ENCODE data around the gene MAN1B1.
"Not testable (repeated sequence)": the region's sequence is repeated elsewhere in the genome, so short reads cannot be mapped to it uniquely, and the experiment has no call there.

Gene MAN1B1

GRCh38 chr9:137129456-137130175 is 42.8 kb downstream of the MAN1B1 start:
- peak overlapping the region; percentile 77 for H3K4me3 ChIP-seq (ENCODE audit: low read depth, low read length)
- no peak for TF ChIP-seq CTCF (IDR thresholded peaks at IDR 0.05; ENCODE audit: low read depth, low read length, missing control alignments)
- peak; percentile 81 for DNase-seq (ENCODE audit: low read depth)
- in situ Hi-C loops (cut with HindIII; ENCODE audit: low sequenced_read_pairs): no loop called here

- in situ Hi-C loops (cut with HindIII; ENCODE audit: low sequenced_read_pairs): no loop called here
- no peak for TF ChIP-seq CTCF (IDR thresholded peaks at IDR 0.05; ENCODE audit: low read depth, low read length, missing control alignments)
- H3K4me3 ChIP-seq (ENCODE audit: low read depth, low read length): peak overlapping the region; percentile 77
- no peak for DNase-seq (ENCODE audit: low read depth)
Observed at GRCh38 chr9:137130176-137130755, 43.5 kb downstream of the MAN1B1 start.

GRCh38 chr9:137134191-137134590 is 47.4 kb downstream of the MAN1B1 start:
- no peak for DNase-seq (ENCODE audit: low read depth)
- TF ChIP-seq CTCF (IDR thresholded peaks at IDR 0.05; ENCODE audit: low read depth, low read length, missing control alignments): no peak
- in situ Hi-C loops (cut with HindIII; ENCODE audit: low sequenced_read_pairs): no loop called here
- H3K4me3 ChIP-seq (ENCODE audit: low read depth, low read length): no peak overlapping the region

GRCh38 chr9:137135154-137135553 is 48.4 kb downstream of the MAN1B1 start:
- in situ Hi-C loops (cut with HindIII; ENCODE audit: low sequenced_read_pairs); H3K4me3 ChIP-seq (ENCODE audit: low read depth, low read length); DNase-seq (ENCODE audit: low read depth): not testable (repeated sequence)

- TF ChIP-seq CTCF (IDR thresholded peaks at IDR 0.05; ENCODE audit: low read depth, low read length, missing control alignments): no peak
- H3K4me3 ChIP-seq (ENCODE audit: low read depth, low read length): no peak overlapping the region
- no peak for DNase-seq (ENCODE audit: low read depth)
- in situ Hi-C loops (cut with HindIII; ENCODE audit: low sequenced_read_pairs): no loop called here
Observed at GRCh38 chr9:137136261-137136880, 49.6 kb downstream of the MAN1B1 start.

GRCh38 chr9:137136881-137137607 is 50.3 kb downstream of the MAN1B1 start:
- in situ Hi-C loops (cut with HindIII; ENCODE audit: low sequenced_read_pairs): no loop called here
- DNase-seq (ENCODE audit: low read depth): no peak
- H3K4me3 ChIP-seq (ENCODE audit: low read depth, low read length): no peak overlapping the region
- TF ChIP-seq CTCF (IDR thresholded peaks at IDR 0.05; ENCODE audit: low read depth, low read length, missing control alignments): no peak
